Measurements from ENCODE around the gene ZNF324.
"Not testable (repeated sequence)": the region's sequence is repeated elsewhere in the genome, so short reads cannot be mapped to it uniquely, and the experiment has no call there.

The ZNF324 gene

DNA sequence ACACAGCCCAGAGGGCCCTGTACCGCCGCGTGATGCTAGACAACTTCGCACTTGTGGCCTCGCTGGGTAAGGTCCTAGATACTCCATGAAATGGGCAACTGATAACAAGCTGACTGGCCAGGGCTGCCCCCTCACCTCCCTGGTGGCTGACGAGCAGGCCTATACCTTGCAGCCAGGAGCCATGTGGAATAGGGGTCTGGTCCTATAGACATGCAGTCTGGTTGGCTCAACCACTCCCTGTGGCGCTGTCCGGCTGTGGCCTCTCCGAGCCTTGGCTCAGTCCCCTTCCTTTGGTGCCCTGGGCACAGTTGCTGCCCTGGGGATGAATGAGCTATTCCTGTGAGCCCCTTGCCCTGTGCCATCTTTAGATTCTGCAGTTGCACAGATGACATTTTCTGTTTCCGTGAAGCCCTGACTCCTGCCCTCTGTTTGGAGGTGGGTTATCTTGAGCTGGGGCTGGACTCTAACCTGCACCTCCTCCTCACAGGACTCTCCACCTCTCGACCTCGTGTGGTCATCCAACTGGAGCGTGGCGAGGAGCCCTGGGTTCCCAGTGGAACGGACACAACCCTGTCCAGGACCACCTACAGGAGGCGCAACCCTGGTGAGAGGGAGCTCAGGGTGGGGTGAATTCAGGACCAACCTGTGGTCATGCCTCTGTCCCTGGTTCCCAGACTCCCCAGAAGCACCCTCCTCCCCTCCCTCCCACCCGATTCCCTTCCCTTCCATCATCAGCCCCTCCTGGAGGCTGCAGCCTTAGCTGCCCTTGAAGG is 2.5 kb downstream of the ZNF324 start:
- H3K27ac ChIP-seq (ENCODE audit: low read depth, low read length, poor library complexity, severe bottlenecking), result no peak overlapping the region
- H3K36me3 ChIP-seq (ENCODE audit: insufficient read depth, low read length), result peaks cover 40% of the 10 kb centered on the region
- H3K9me2 ChIP-seq (ENCODE audit: low read depth, low read length), result no peaks in the 10 kb centered on the region
- H3K4me1 ChIP-seq (ENCODE audit: insufficient read depth, low read length, severe bottlenecking), result peaks cover 19% of the 10 kb centered on the region
- no peaks in the 10 kb centered on the region for H4K20me1 ChIP-seq (ENCODE audit: insufficient read depth, low read length)
- no peak overlapping the region for H2AFZ ChIP-seq (ENCODE audit: low read length)
- no peak overlapping the region for H3K4me3 ChIP-seq (ENCODE audit: low read depth, low read length, poor library complexity, severe bottlenecking)
- no peak overlapping the region for H3K4me2 ChIP-seq (ENCODE audit: low read length)
- H3K79me2 ChIP-seq (ENCODE audit: insufficient read depth, low read length), result no peaks in the 10 kb centered on the region; the same call in 1 of the 2 replicates
- TF ChIP-seq CTCF (IDR thresholded peaks at IDR 0.05; ENCODE audit: low read length) (no peak), EZH2 (IDR thresholded peaks at IDR 0.05; ENCODE audit: borderline replicate concordance, low read length) (no peak)
- no peaks in the 10 kb centered on the region for H3K27me3 ChIP-seq (ENCODE audit: insufficient read depth, low read length)
- no peaks in the 10 kb centered on the region for H3F3A ChIP-seq (ENCODE audit: insufficient read depth, low read length)
- H3K9ac ChIP-seq (ENCODE audit: low read length), result no peak overlapping the region
- no peaks in the 10 kb centered on the region for H3K9me3 ChIP-seq (ENCODE audit: low read length)

DNA sequence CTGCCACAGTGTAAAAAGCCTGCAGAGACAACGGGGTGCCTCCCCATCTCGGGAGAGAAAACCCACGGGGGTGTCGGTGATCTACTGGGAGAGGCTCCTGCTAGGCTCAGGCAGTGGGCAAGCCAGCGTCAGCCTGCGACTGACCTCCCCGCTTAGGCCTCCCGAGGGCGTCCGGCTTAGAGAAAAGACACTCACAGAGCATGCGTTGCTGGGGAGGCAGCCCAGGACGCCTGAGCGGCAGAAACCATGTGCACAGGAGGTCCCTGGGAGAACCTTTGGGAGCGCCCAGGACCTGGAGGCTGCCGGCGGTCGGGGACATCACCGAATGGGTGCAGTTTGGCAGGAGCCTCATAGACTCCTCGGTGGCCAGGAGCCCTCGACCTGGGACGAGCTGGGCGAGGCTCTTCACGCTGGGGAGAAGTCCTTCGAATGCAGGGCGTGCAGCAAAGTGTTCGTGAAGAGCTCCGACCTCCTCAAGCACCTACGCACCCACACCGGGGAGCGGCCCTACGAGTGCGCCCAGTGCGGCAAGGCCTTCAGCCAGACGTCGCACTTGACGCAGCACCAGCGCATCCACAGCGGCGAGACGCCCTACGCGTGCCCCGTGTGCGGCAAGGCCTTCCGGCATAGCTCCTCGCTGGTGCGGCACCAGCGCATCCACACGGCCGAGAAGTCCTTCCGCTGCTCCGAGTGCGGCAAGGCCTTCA is 4.1 kb downstream of the ZNF324 start:
- not testable (repeated sequence) for H3K9ac ChIP-seq (ENCODE audit: low read length); H4K20me1 ChIP-seq (ENCODE audit: insufficient read depth, low read length); H3K27me3 ChIP-seq (ENCODE audit: insufficient read depth, low read length); H3K9me3 ChIP-seq (ENCODE audit: low read length); H3K4me2 ChIP-seq (ENCODE audit: low read length); H3K27ac ChIP-seq (ENCODE audit: low read depth, low read length, poor library complexity, severe bottlenecking); H3K79me2 ChIP-seq (ENCODE audit: insufficient read depth, low read length); H3K9me2 ChIP-seq (ENCODE audit: low read depth, low read length); H3K4me3 ChIP-seq (ENCODE audit: low read depth, low read length, poor library complexity, severe bottlenecking); H3F3A ChIP-seq (ENCODE audit: insufficient read depth, low read length); H2AFZ ChIP-seq (ENCODE audit: low read length)
- H3K36me3 ChIP-seq (ENCODE audit: insufficient read depth, low read length), result peaks cover 40% of the 10 kb centered on the region
- H3K4me1 ChIP-seq (ENCODE audit: insufficient read depth, low read length, severe bottlenecking), result peaks cover 24% of the 10 kb centered on the region

DNA sequence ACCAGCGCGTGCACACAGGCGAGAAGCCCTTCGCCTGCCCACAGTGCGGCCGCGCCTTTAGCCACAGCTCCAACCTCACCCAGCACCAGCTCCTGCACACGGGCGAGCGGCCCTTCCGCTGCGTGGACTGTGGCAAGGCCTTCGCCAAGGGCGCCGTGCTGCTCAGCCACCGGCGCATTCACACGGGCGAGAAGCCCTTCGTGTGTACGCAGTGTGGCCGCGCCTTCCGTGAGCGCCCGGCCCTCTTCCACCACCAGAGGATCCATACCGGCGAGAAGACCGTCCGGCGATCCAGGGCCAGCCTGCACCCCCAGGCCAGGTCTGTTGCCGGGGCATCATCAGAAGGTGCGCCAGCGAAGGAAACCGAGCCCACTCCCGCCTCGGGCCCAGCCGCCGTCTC is 4.9 kb downstream of the ZNF324 start:
- H3K4me3 ChIP-seq (ENCODE audit: low read depth, low read length, poor library complexity, severe bottlenecking), result no peak overlapping the region
- no peak overlapping the region for H3K9ac ChIP-seq (ENCODE audit: low read length)
- H4K20me1 ChIP-seq (ENCODE audit: insufficient read depth, low read length), result no peaks in the 10 kb centered on the region
- TF ChIP-seq EZH2 (IDR thresholded peaks at IDR 0.05; ENCODE audit: borderline replicate concordance, low read length), result no peak
- TF ChIP-seq CTCF (IDR thresholded peaks at IDR 0.05; ENCODE audit: low read length), result no peak
- no peak overlapping the region for H3K4me2 ChIP-seq (ENCODE audit: low read length)
- peaks cover 23% of the 10 kb centered on the region for H3K4me1 ChIP-seq (ENCODE audit: insufficient read depth, low read length, severe bottlenecking)
- no peak overlapping the region for H3K27ac ChIP-seq (ENCODE audit: low read depth, low read length, poor library complexity, severe bottlenecking)
- H3K9me2 ChIP-seq (ENCODE audit: low read depth, low read length), result no peaks in the 10 kb centered on the region
- no peak overlapping the region for H2AFZ ChIP-seq (ENCODE audit: low read length)
- H3K9me3 ChIP-seq (ENCODE audit: low read length), result no peaks in the 10 kb centered on the region
- H3K36me3 ChIP-seq (ENCODE audit: insufficient read depth, low read length), result peaks cover 40% of the 10 kb centered on the region
- H3F3A ChIP-seq (ENCODE audit: insufficient read depth, low read length), result no peaks in the 10 kb centered on the region
- H3K79me2 ChIP-seq (ENCODE audit: insufficient read depth, low read length), result no peaks in the 10 kb centered on the region; the same call in 1 of the 2 replicates
- H3K27me3 ChIP-seq (ENCODE audit: insufficient read depth, low read length), result no peaks in the 10 kb centered on the region

Measured in OCI-LY1 (cell line).